Thoracic aorta (tissue), 2 donors: Measurements from ENCODE around the gene SYPL2. TPM values are rescaled to one million over a fixed set of nuclear protein-coding genes. Genes with fewer than 3 reads are reported as not detected.

Experiments used
- ATAC-seq: fragments of 150-250 bp; one replicate; pipeline ENCODE4 v1.8.0; 2017; ENCODE audit warnings: low read depth; ENCODE audit not compliant: insufficient number of reproducible peaks, low FRiP score
- DNase-seq: peaks from one replicate; pipeline ENCODE4 v3.0.0-alpha.2; 2020; ENCODE audit warnings: low spot score
- H3K27ac ChIP-seq, 2 donors: fragments of 200-600 bp; sonication (generic); 1 replicate in 1 of 2; 2 replicates in 1 of 2; pipeline ENCODE4 v1.5.1; 2016; ENCODE audit warnings: mild to moderate bottlenecking in 2 of 2, moderate library complexity in 2 of 2
- H3K27me3 ChIP-seq: fragments of 200-600 bp; sonication (generic); replicated peaks from 2 replicates; pipeline ENCODE4 v1.6.0; 2016; ENCODE audit warnings: mild to moderate bottlenecking; ENCODE audit not compliant: insufficient read depth
- H3K36me3 ChIP-seq: fragments of 200-600 bp; sonication (generic); one replicate; pipeline ENCODE4 v1.5.1; 2016
- H3K4me1 ChIP-seq, 2 donors: fragments of 200-600 bp; sonication (generic); 1 replicate in 1 of 2; 2 replicates in 1 of 2; pipeline versions ENCODE4 v1.5.1 to v1.6.0; 2016; ENCODE audit warnings: low read depth in 2 of 2, mild to moderate bottlenecking in 1 of 2; ENCODE audit not compliant: control insufficient read depth in 1 of 2
- H3K4me3 ChIP-seq: fragments of 200-600 bp; sonication (generic); 2 replicates; pipeline ENCODE4 v1.5.1; 2016; ENCODE audit warnings: mild to moderate bottlenecking
- H3K9me3 ChIP-seq: fragments of 200-600 bp; sonication (generic); 2 replicates; pipeline ENCODE4 v1.5.1; 2016
- CTCF ChIP-seq: fragments of 200-600 bp; sonication (generic); IDR thresholded peaks from one replicate; pipeline ENCODE4 v1.5.1; 2019; ENCODE audit warnings: antibody characterized with exemption
- total RNA-seq, 2 donors: library from RNA; depleted of rRNA; stranded (reverse); fragments of >200 nt; gene quantifications; one replicate each; pipeline versions ENCODE4 v1.1.0 to v1.2.3, GENCODE V29; 2016

The SYPL2 gene
- total RNA-seq, 2 donors from 2014 or later: 4.2 to 6.1 TPM

GRCh38 chr1:109427171-109427467 is 39.2 kb upstream of the SYPL2 start:
- TF ChIP-seq CTCF: no peak
- no peaks in the 10 kb centered on the region for H3K9me3 ChIP-seq
- H3K4me3 ChIP-seq: peak overlapping the region; percentile 93
- no peak for ATAC-seq
- no peak for DNase-seq
- no peaks in the 10 kb centered on the region for H3K27me3 ChIP-seq
- no peaks in the 10 kb centered on the region for H3K36me3 ChIP-seq
- H3K4me1 ChIP-seq: peaks cover 18 to 28% of the 10 kb centered on the region in 2 donors
- H3K27ac ChIP-seq: peak overlapping the region; percentile 81 to 90

GRCh38 chr1:109432336-109432735 is 34.0 kb upstream of the SYPL2 start:
- no peak overlapping the region for H3K27ac ChIP-seq
- ATAC-seq (no peak), DNase-seq (no peak)
- H3K9me3 ChIP-seq: no peaks in the 10 kb centered on the region
- no peak for TF ChIP-seq CTCF
- H3K36me3 ChIP-seq: no peaks in the 10 kb centered on the region
- H3K4me1 ChIP-seq: peaks cover 5 to 6% of the 10 kb centered on the region in 2 donors
- no peaks in the 10 kb centered on the region for H3K27me3 ChIP-seq
- no peak overlapping the region for H3K4me3 ChIP-seq

- ATAC-seq (no peak), DNase-seq (no peak)
- no peak overlapping the region for H3K4me3 ChIP-seq
- no peaks in the 10 kb centered on the region for H3K4me1 ChIP-seq
- no peaks in the 10 kb centered on the region for H3K27me3 ChIP-seq
- no peak overlapping the region for H3K27ac ChIP-seq
- H3K9me3 ChIP-seq: no peaks in the 10 kb centered on the region
- no peak for TF ChIP-seq CTCF
- H3K36me3 ChIP-seq: no peaks in the 10 kb centered on the region
Measured at GRCh38 chr1:109433322-109433721, 33.0 kb upstream of the SYPL2 start.

GRCh38 chr1:109434484-109434883 is 31.9 kb upstream of the SYPL2 start:
- Histone ChIP-seq H3K9me3 (no peaks in the 10 kb centered on the region), H3K27ac (no peak overlapping the region), H3K36me3 (no peaks in the 10 kb centered on the region), H3K27me3 (no peaks in the 10 kb centered on the region), H3K4me1 (no peaks in the 10 kb centered on the region), H3K4me3 (no peak overlapping the region)
- no peak for TF ChIP-seq CTCF
- ATAC-seq (no peak), DNase-seq (no peak)

- Histone ChIP-seq H3K36me3 (no peaks in the 10 kb centered on the region), H3K4me3 (no peak overlapping the region), H3K27me3 (no peaks in the 10 kb centered on the region), H3K27ac (no peak overlapping the region), H3K4me1 (no peaks in the 10 kb centered on the region), H3K9me3 (no peaks in the 10 kb centered on the region)
- ATAC-seq: no peak
- no peak for DNase-seq
- no peak for TF ChIP-seq CTCF
Measured at GRCh38 chr1:109438798-109439297, 27.5 kb upstream of the SYPL2 start.
